H9 (cell line): ENCODE measurements around the gene TSHZ1. TPM values are rescaled to one million over a fixed set of nuclear protein-coding genes. Genes with fewer than 3 reads are reported as not detected.

Experiments
- DNase-seq: peaks from one replicate; pipeline ENCODE4 v3.0.0-alpha.2; 2017
- H2AFZ ChIP-seq: one replicate; pipeline ENCODE4 v1.6.1; 2013; ENCODE audit warnings: mild to moderate bottlenecking, low read length, control low read depth, moderate library complexity
- H2AK5ac ChIP-seq: 2 replicates; pipeline ENCODE4 v1.6.1; 2013; ENCODE audit warnings: low read length, control low read depth, mixed read lengths; ENCODE audit not compliant: insufficient read length
- H2BK120ac ChIP-seq: one replicate; pipeline ENCODE4 v1.6.1; 2013; ENCODE audit warnings: low read depth, mild to moderate bottlenecking, low read length, control low read depth, inconsistent platforms; ENCODE audit not compliant: poor library complexity, severe bottlenecking
- H2BK12ac ChIP-seq: 2 replicates; pipeline ENCODE4 v1.6.1; 2013; ENCODE audit warnings: low read length, control low read depth, mixed read lengths, low read depth; ENCODE audit not compliant: insufficient read length
- H2BK15ac ChIP-seq: 2 replicates; pipeline ENCODE4 v1.6.1; 2013; ENCODE audit warnings: low read depth, low read length, control low read depth
- H2BK20ac ChIP-seq: one replicate; pipeline ENCODE4 v1.6.1; 2013; ENCODE audit warnings: low read depth, mild to moderate bottlenecking, low read length, control low read depth, inconsistent platforms; ENCODE audit not compliant: poor library complexity, severe bottlenecking
- H2BK5ac ChIP-seq: 2 replicates; pipeline ENCODE4 v1.6.1; 2013; ENCODE audit warnings: low read length, control low read depth, mixed read lengths; ENCODE audit not compliant: insufficient read length
- H3K14ac ChIP-seq: 2 replicates; pipeline ENCODE4 v1.6.1; 2013; ENCODE audit warnings: low read length, control low read depth; ENCODE audit not compliant: insufficient read depth
- H3K18ac ChIP-seq: 2 replicates; pipeline ENCODE4 v1.6.1; 2013; ENCODE audit warnings: low read depth, mild to moderate bottlenecking, mixed read lengths, low read length, control low read depth; ENCODE audit not compliant: insufficient read length
- H3K23ac ChIP-seq: 2 replicates; pipeline ENCODE4 v1.6.1; 2013; ENCODE audit warnings: low read length, control low read depth, mixed read lengths, low read depth; ENCODE audit not compliant: insufficient read length
- H3K23me2 ChIP-seq: 2 replicates; pipeline ENCODE4 v1.6.1; 2013; ENCODE audit warnings: low read depth, mild to moderate bottlenecking, mixed read lengths, low read length, control low read depth; ENCODE audit not compliant: insufficient read length, poor library complexity, severe bottlenecking
- H3K27ac ChIP-seq: 2 replicates; pipeline ENCODE4 v1.5.1; 2013; ENCODE audit warnings: low read length, control low read depth, mixed read lengths, low read depth; ENCODE audit not compliant: insufficient read length
- H3K27me3 ChIP-seq: 2 replicates; pipeline ENCODE4 v1.6.1; 2013; ENCODE audit warnings: low read length, control low read depth, inconsistent platforms; ENCODE audit not compliant: insufficient read depth
- H3K4ac ChIP-seq: 2 replicates; pipeline ENCODE4 v1.6.1; 2013; ENCODE audit warnings: low read depth, mild to moderate bottlenecking, control low read depth, inconsistent platforms, low read length, moderate library complexity
- H3K4me1 ChIP-seq: 2 replicates; pipeline ENCODE4 v1.6.1; 2013; ENCODE audit warnings: low read length, control low read depth, inconsistent platforms; ENCODE audit not compliant: insufficient read depth
- H3K4me2 ChIP-seq: 2 replicates; pipeline ENCODE4 v1.6.1; 2013; ENCODE audit warnings: low read length, control low read depth, mixed read lengths; ENCODE audit not compliant: insufficient read length, insufficient read depth
- H3K56ac ChIP-seq: 2 replicates; pipeline ENCODE4 v1.6.1; 2013; ENCODE audit warnings: low read depth, mild to moderate bottlenecking, mixed read lengths, low read length, control low read depth; ENCODE audit not compliant: insufficient read length
- H3K79me1 ChIP-seq: 2 replicates; pipeline ENCODE4 v1.6.1; 2013; ENCODE audit warnings: low read depth, mild to moderate bottlenecking, moderate library complexity, low read length, control low read depth, inconsistent platforms; ENCODE audit not compliant: insufficient read depth, poor library complexity, severe bottlenecking
- H3K79me2 ChIP-seq: 2 replicates; pipeline ENCODE4 v1.6.1; 2013; ENCODE audit warnings: low read length, control low read depth, inconsistent platforms; ENCODE audit not compliant: insufficient read depth
- H3K9ac ChIP-seq: 2 replicates; pipeline ENCODE4 v1.6.1; 2013; ENCODE audit warnings: low read length, control low read depth, mixed read lengths; ENCODE audit not compliant: insufficient read length; ENCODE audit errors: extremely low read depth
- H3K9me3 ChIP-seq: one replicate; pipeline ENCODE4 v1.6.1; 2013; ENCODE audit warnings: low read depth, low read length, inconsistent platforms; ENCODE audit not compliant: control insufficient read depth
- H3T11ph ChIP-seq: one replicate; pipeline ENCODE4 v1.6.1; 2013; ENCODE audit warnings: mild to moderate bottlenecking, low read length, control low read depth, inconsistent platforms
- H4K20me1 ChIP-seq: one replicate; pipeline ENCODE4 v1.6.1; 2013; ENCODE audit not compliant: control insufficient read depth, insufficient read length, insufficient read depth
- H4K5ac ChIP-seq: 2 replicates; pipeline ENCODE4 v1.6.1; 2013; ENCODE audit warnings: low read depth, mild to moderate bottlenecking, mixed read lengths, low read length, control low read depth; ENCODE audit not compliant: insufficient read length
- H4K8ac ChIP-seq: replicated peaks from 2 replicates; pipeline ENCODE4 v1.6.1; 2013; ENCODE audit warnings: low read length, control low read depth, mixed read lengths, low read depth; ENCODE audit not compliant: insufficient read length
- H4K91ac ChIP-seq: 2 replicates; pipeline ENCODE4 v1.6.1; 2013; ENCODE audit warnings: low read depth, mild to moderate bottlenecking, moderate library complexity, mixed read lengths, low read length, control low read depth; ENCODE audit not compliant: insufficient read length
- H3K27ac Mint-ChIP-seq, 3 experiments: 2 replicates in 2 of 3; 3 replicates in 1 of 3; pipeline ENCODE4 v1.8.0; 2020 to 2021; ENCODE audit warnings: mixed read lengths in 3 of 3, mild to moderate bottlenecking in 1 of 3, moderate library complexity in 1 of 3
- H3K27me3 Mint-ChIP-seq: 2 replicates; pipeline ENCODE4 v1.8.0; 2021; ENCODE audit warnings: low read depth, mild to moderate bottlenecking, moderate library complexity, mixed read lengths
- H3K36me3 Mint-ChIP-seq, 3 experiments: 2 replicates in 2 of 3; 3 replicates in 1 of 3; pipeline ENCODE4 v1.8.0; 2020 to 2021; ENCODE audit warnings: low read depth in 3 of 3, mixed read lengths in 3 of 3; ENCODE audit not compliant: insufficient read depth in 1 of 3
- H3K4me1 Mint-ChIP-seq, 2 experiments: 2 replicates each; pipeline ENCODE4 v1.8.0; 2020; ENCODE audit warnings: mixed read lengths in 2 of 2
- H3K4me3 Mint-ChIP-seq, 2 experiments: 2 replicates in 1 of 2; 3 replicates in 1 of 2; pipeline ENCODE4 v1.8.0; 2020 to 2021; ENCODE audit warnings: mild to moderate bottlenecking in 2 of 2, mixed read lengths in 2 of 2, moderate library complexity in 1 of 2
- H3K9me3 Mint-ChIP-seq, 2 experiments: 2 replicates in 1 of 2; 3 replicates in 1 of 2; pipeline ENCODE4 v1.8.0; 2020; ENCODE audit warnings: mild to moderate bottlenecking in 2 of 2, mixed read lengths in 2 of 2, moderate library complexity in 1 of 2
- WGBS: extraction: QIAGEN DNeasy Blood & Tissue Kit; methylation state at CpG from one replicate; pipeline ENCODE4 v1.1.7; 2013; ENCODE audit warnings: missing lambda C conversion rate, low lambda C conversion rate, mixed read lengths; ENCODE audit not compliant: insufficient read length; ENCODE audit errors: extremely low coverage; 5-methylcytosine and 5-hydroxymethylcytosine counted together
- total RNA-seq: library from RNA; stranded (reverse); gene quantifications from 2 replicates; pipeline ENCODE4 v1.2.1, GENCODE V29; 2021
- TF ChIP-seq, protein P1 (sequence below): fragments of 200-600 bp; sonication (generic); conservative IDR thresholded peaks from 3 replicates; pipeline ENCODE4 v1.8.0; 2021; ENCODE audit warnings: antibody characterized with exemption, mild to moderate bottlenecking

TSHZ1 gene
- total RNA-seq, 1 experiment from 2014 or later = 0.15 TPM

DNA sequence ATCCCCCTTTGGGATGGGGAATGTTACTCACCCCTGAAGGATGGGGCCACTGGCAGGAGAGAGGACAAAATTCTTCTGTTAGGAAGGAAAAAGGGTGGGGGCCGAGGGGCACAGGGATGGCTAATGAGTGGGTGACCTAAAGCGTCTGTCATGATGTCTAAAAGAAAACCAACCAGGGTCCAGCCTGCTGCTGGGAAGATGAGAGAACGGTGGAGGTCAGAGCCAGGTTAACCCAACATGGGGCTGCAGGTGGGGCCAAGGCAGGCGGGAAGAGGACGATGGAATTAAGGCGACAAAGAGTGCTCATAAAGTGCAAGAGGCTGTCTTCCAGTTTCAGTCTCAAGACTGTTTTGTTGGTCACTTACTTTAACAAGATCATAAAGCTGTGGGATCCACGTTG lies 126.8 kb downstream of the TSHZ1 start:
- H3K27me3 Mint-ChIP-seq = peaks cover 2% of the 10 kb centered on the region; the same call in 1 of the 2 replicates
- Histone ChIP-seq H4K8ac (no peak overlapping the region), H3K79me2 (no peaks in the 10 kb centered on the region), H3K9me3 (no peaks in the 10 kb centered on the region), H3K27ac (no peak overlapping the region), H3K9ac (no peak overlapping the region), H3K27me3 (no peaks in the 10 kb centered on the region), H3K56ac (no peak overlapping the region), H2BK20ac (no peak overlapping the region), H4K91ac (no peak overlapping the region), H3K4me1 (no peaks in the 10 kb centered on the region), H4K20me1 (peaks cover 2% of the 10 kb centered on the region), H2AK5ac (no peak overlapping the region), H3K23ac (no peak overlapping the region), H3K18ac (no peak overlapping the region), H3K23me2 (no peaks in the 10 kb centered on the region), H2BK15ac (no peak overlapping the region), H2BK120ac (no peak overlapping the region), H2BK12ac (no peak overlapping the region), H3K14ac (no peak overlapping the region), H4K5ac (no peak overlapping the region), H3K79me1 (no peaks in the 10 kb centered on the region), H3K4me2 (no peak overlapping the region), H2BK5ac (no peak overlapping the region), H3T11ph (no peak overlapping the region), H3K4ac (no peak overlapping the region), H2AFZ (no peak overlapping the region)
- H3K4me3 Mint-ChIP-seq = no peak overlapping the region
- no peak for DNase-seq
- H3K4me1 Mint-ChIP-seq = peaks cover 7 to 11% of the 10 kb centered on the region in 2 experiments
- TF ChIP-seq, protein P1, sequence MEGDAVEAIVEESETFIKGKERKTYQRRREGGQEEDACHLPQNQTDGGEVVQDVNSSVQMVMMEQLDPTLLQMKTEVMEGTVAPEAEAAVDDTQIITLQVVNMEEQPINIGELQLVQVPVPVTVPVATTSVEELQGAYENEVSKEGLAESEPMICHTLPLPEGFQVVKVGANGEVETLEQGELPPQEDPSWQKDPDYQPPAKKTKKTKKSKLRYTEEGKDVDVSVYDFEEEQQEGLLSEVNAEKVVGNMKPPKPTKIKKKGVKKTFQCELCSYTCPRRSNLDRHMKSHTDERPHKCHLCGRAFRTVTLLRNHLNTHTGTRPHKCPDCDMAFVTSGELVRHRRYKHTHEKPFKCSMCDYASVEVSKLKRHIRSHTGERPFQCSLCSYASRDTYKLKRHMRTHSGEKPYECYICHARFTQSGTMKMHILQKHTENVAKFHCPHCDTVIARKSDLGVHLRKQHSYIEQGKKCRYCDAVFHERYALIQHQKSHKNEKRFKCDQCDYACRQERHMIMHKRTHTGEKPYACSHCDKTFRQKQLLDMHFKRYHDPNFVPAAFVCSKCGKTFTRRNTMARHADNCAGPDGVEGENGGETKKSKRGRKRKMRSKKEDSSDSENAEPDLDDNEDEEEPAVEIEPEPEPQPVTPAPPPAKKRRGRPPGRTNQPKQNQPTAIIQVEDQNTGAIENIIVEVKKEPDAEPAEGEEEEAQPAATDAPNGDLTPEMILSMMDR = no peak
- no peaks in the 10 kb centered on the region for H3K36me3 Mint-ChIP-seq
- H3K9me3 Mint-ChIP-seq = no peaks in the 10 kb centered on the region
- no CpG with 5 or more reads among the region's 7 CpGs for WGBS
- no peak overlapping the region for H3K27ac Mint-ChIP-seq
